ENCODE measurements around the gene MCFD2. TPM values are rescaled to one million over a fixed set of nuclear protein-coding genes. Genes with fewer than 3 reads are reported as not detected.
"Not testable (repeated sequence)": the region's sequence is repeated elsewhere in the genome, so short reads cannot be mapped to it uniquely, and the experiment has no call there.

MCFD2 gene
- polyA plus RNA-seq, 3 donors: 37.6 to 78.8 (median 40.0) TPM

GRCh38 chr2:46913471-46914381, 1.9 kb downstream of the MCFD2 start:
- H3K27ac ChIP-seq (ENCODE audit: low read depth, low read length): no peak overlapping the region
- 47 to 76% (median 68%) methylated on average over 8 of the region's 8 CpGs for WGBS, 3 donors

GRCh38 chr2:46909771-46910419, 5.7 kb downstream of the MCFD2 start:
- H3K27ac ChIP-seq (ENCODE audit: low read depth, low read length): no peak overlapping the region
- 83 to 93% (median 90%) methylated on average over 6 of the region's 6 CpGs for WGBS, 3 donors

GRCh38 chr2:46909150-46909549, 6.5 kb downstream of the MCFD2 start:
- H3K27ac ChIP-seq (ENCODE audit: low read depth, low read length): no peak overlapping the region
- WGBS, 3 donors: 49 to 81% (median 79%) methylated on average over 4 of the region's 4 CpGs

- H3K27ac ChIP-seq (ENCODE audit: low read depth, low read length): not testable (repeated sequence)
- WGBS, 3 donors: 91 to 92% (median 92%) methylated on average over 10 of the region's 10 CpGs
Measured at GRCh38 chr2:46904908-46905678, 10.5 kb downstream of the MCFD2 start.

- H3K27ac ChIP-seq (ENCODE audit: low read depth, low read length): not testable (repeated sequence)
- WGBS, 3 donors: 56 to 63% (median 59%) methylated on average over 6 of the region's 6 CpGs
Measured at GRCh38 chr2:46902980-46903379, 12.6 kb downstream of the MCFD2 start.

GRCh38 chr2:46902465-46902864, 13.1 kb downstream of the MCFD2 start:
- H3K27ac ChIP-seq (ENCODE audit: low read depth, low read length): no peak overlapping the region

GRCh38 chr2:46901611-46902010, 14.0 kb downstream of the MCFD2 start:
- no peak overlapping the region for H3K27ac ChIP-seq (ENCODE audit: low read depth, low read length)
- 47 to 83% (median 72%) methylated on average over 2 of the region's 2 CpGs for WGBS, 3 donors

- 70 to 82% (median 73%) methylated on average over 3 of the region's 3 CpGs for WGBS, 3 donors
- no peak overlapping the region for H3K27ac ChIP-seq (ENCODE audit: low read depth, low read length)
Measured at GRCh38 chr2:46900381-46900780, 15.2 kb downstream of the MCFD2 start.

- 84 to 96% (median 93%) methylated on average over 17 of the region's 17 CpGs for WGBS, 3 donors
Measured at GRCh38 chr2:46899053-46899452, 16.6 kb downstream of the MCFD2 start.

GRCh38 chr2:46898024-46898423, 17.6 kb downstream of the MCFD2 start:
- 77 to 89% (median 88%) methylated on average over 5 of the region's 5 CpGs for WGBS, 3 donors
- no peak overlapping the region for H3K27ac ChIP-seq (ENCODE audit: low read depth, low read length)

More at GRCh38 chr2:46899053-46899452, 16.6 kb downstream of the MCFD2 start:
- no peak overlapping the region for H3K27ac ChIP-seq (ENCODE audit: low read depth, low read length)

- no peak overlapping the region for H3K27ac ChIP-seq (ENCODE audit: low read depth, low read length)
- WGBS, 3 donors: 86 to 90% (median 87%) methylated on average over 3 of the region's 3 CpGs
Measured at GRCh38 chr2:46893269-46893939, 22.2 kb downstream of the MCFD2 start.

GRCh38 chr2:46891956-46892553, 23.6 kb downstream of the MCFD2 start:
- H3K27ac ChIP-seq (ENCODE audit: low read depth, low read length): no peak overlapping the region
- WGBS, 3 donors: 91 to 94% (median 91%) methylated on average over 8 of the region's 8 CpGs

GRCh38 chr2:46888421-46888952, 27.1 kb downstream of the MCFD2 start:
- H3K27ac ChIP-seq (ENCODE audit: low read depth, low read length): no peak overlapping the region
- 74 to 84% (median 80%) methylated on average over 11 of the region's 11 CpGs for WGBS, 3 donors

GRCh38 chr2:46887028-46887885, 28.3 kb downstream of the MCFD2 start:
- H3K27ac ChIP-seq (ENCODE audit: low read depth, low read length): no peak overlapping the region

GRCh38 chr2:46886268-46887027, 29.2 kb downstream of the MCFD2 start:
- no peak overlapping the region for H3K27ac ChIP-seq (ENCODE audit: low read depth, low read length)
- WGBS, 3 donors: 84 to 88% (median 84%) methylated on average over 6 of the region's 6 CpGs

More at GRCh38 chr2:46887028-46887885, 28.3 kb downstream of the MCFD2 start:
- 95 to 100% (median 98%) methylated on average over 2 of the region's 2 CpGs for WGBS, 3 donors

GRCh38 chr2:46885376-46885775, 30.2 kb downstream of the MCFD2 start:
- no peak overlapping the region for H3K27ac ChIP-seq (ENCODE audit: low read depth, low read length)
- 72 to 83% (median 80%) methylated on average over 4 of the region's 4 CpGs for WGBS, 3 donors
